GM12801 (cell line): ENCODE measurements around the gene CETN3.

Source experiments
- TF ChIP-seq, protein P1 (sequence below): IDR thresholded peaks from one replicate; pipeline ENCODE4 v1.5.1; 2011; ENCODE audit warnings: control low read depth; ENCODE audit not compliant: insufficient read length; ENCODE audit errors: extremely low read depth

CETN3 gene

DNA sequence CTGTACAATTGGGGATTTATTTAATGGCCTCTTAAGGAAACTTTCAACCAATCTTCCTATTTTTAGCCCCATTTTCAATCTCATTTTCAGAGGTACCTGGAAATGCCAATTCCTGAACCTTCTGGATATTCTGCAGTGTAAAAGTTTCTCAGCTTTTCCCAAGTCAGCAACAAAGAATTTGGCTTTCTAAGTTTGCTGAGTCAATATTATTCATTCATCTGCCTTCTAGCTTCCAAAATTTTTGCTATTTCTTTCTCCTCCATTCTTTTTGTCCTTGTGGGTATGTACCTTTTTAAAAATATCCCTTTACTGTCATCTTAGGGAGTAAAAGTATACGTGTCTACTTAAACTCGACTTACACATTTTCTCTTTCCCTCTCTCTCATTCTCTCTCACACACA, 25.7 kb downstream of the CETN3 start:
- TF ChIP-seq, protein P1, sequence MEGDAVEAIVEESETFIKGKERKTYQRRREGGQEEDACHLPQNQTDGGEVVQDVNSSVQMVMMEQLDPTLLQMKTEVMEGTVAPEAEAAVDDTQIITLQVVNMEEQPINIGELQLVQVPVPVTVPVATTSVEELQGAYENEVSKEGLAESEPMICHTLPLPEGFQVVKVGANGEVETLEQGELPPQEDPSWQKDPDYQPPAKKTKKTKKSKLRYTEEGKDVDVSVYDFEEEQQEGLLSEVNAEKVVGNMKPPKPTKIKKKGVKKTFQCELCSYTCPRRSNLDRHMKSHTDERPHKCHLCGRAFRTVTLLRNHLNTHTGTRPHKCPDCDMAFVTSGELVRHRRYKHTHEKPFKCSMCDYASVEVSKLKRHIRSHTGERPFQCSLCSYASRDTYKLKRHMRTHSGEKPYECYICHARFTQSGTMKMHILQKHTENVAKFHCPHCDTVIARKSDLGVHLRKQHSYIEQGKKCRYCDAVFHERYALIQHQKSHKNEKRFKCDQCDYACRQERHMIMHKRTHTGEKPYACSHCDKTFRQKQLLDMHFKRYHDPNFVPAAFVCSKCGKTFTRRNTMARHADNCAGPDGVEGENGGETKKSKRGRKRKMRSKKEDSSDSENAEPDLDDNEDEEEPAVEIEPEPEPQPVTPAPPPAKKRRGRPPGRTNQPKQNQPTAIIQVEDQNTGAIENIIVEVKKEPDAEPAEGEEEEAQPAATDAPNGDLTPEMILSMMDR: no peak

DNA sequence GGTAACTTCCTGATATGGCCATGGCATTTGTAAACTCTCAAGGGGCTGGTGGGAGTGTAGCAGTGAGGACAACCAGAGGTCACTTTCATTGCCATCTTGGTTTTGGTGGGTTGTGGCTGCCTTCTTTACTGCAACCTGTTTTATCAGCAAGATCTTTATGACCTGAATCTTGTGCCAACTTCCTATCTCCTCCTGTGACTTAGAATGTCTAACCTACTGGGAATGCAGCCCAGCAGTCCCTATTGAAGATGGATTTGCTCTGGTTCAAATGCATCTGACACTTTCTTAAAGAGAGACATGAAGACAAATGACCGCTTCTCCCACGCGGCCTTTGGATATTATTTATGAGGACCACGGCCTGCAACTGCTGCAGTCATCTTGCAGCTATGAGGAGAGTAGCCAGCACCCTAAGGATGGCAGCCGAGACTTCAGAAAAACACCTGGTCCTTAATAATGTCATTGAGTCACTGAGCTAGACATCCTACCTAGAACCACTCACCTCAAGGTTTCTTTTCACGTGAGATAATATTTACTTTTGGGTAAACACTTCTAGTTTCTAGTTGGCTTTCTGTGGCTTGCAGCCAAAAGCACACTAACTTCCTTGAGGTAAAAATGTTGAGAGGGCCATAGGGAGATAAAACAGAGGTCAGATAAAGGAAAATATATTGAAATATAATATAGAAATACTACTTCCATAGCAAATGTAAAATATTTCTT, 28.2 kb downstream of the CETN3 start:
- TF ChIP-seq, protein P1: no peak

DNA sequence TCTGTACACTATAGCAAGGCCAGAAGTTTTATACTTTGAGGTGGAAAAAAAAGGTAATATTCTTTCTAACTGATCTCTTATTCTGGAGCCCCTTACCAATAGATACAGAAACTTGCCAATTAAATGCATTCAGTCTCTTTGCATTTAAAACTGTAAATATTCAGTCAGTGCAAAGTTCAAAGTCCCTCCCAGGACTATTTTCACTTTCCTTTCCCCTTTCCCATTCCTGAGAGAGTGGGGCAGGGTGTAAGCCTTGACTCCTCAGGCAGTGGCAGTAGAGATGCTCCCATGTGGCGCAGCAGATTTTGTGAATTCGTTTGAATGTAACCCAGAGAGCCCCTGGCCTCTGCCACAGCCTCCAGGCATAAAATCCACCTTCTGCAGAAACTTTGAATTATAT, 29.9 kb downstream of the CETN3 start:
- TF ChIP-seq, protein P1: no peak

DNA sequence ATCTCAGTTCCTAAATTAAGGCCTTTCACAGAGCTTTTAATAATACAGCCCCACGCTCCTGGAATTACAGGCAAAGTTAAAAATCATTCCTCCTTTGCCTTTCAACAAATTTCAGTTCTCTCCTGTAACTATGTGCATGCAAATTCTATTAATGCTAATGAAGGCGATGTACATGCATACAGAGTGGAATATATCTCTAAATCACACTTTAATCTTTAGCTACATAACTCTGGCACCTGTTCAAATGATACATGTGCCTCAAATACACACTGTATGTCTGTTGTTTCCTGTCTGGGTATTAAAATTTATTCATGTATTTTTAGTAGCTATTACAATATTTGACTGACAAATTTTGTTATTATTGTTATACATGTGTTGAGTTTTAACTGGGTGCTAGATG, 30.8 kb downstream of the CETN3 start:
- TF ChIP-seq, protein P1: no peak

DNA sequence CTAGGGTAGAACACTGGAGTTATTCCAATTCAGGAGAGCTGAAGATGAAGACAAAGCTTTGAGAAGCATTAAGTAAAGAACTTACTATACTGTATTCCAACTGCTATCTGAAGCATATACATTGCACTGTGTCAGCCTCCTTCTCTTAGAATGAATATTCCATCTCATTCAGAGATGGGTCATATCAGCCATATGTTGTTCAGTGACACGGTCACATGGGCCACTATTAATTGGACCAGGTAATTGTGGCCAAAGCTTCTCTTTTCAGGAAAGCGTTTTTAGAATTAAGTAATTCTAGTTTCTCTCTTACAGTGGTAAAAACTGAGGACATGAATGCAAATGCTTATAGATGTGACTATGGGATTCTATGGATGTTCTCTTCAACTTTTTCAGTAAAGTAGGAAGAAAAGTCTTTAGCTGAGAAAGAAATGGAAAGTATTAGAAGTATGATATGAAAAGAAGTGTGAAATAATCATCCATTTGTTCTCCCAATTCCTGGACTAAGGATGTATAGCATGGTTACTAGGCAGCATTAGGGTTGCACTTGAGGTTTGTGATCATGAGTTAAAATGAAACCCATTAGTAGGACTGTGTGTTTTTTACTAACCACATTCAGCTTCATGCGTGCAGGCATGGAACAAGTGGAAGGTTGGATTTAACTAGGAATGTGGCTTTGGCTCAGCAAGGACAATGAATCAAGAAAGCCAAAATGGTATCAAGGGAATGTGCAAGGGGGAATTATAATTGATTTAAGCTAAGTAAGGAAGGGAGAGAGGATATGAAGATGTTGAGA, 40.9 kb downstream of the CETN3 start:
- TF ChIP-seq, protein P1: no peak

DNA sequence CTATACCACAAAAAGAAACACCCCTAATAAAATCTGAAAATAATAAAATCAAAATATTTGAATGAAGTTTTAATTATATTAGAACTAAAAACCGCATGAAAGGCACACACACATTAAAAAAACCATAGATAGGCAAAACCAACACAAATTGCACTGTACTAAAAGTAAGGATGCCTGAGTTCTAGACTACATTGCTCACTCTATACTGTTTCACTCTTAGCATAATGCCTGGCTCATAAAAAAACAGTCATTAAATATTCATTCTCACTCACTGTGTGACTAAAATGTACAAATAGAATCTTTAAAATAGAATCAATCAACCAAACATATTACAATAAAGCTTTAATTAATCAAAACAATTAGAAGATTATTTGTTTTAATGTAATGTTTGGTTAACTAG, 41.7 kb downstream of the CETN3 start:
- TF ChIP-seq, protein P1: no peak

DNA sequence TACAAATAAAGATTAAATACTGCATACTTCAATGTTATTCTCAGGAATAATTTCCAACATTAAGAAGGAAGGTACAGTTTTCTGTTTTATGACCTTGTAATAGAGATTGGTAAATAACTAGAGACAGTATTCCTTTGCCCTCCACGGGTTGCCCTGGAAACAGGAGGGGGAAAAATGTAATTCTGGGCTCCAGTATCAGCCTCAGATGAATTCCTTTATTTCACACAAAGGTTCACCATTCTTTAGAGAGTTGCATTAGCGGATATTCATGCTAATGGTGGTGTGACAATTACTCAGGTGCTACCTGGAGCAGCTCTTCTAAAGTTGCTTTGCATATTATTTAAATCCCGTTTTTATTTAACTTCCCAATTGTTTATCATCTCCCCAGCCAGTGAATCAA, 42.6 kb downstream of the CETN3 start:
- TF ChIP-seq, protein P1: no peak
